Glomerular endothelial cell (primary cell): ENCODE measurements around the gene AVPR2. TPM values are rescaled to one million over a fixed set of nuclear protein-coding genes. Genes with fewer than 3 reads are reported as not detected.

Experiments used
- DNase-seq: peaks from one replicate; pipeline ENCODE4 v3.0.0-alpha.2; 2011; ENCODE audit warnings: low read depth, low spot score; ENCODE audit errors: extremely low read depth
- total RNA-seq: library from RNA; depleted of rRNA; stranded (reverse); fragments of >200 nt; gene quantifications from 2 replicates; pipeline ENCODE4 v1.2.3, GENCODE V29; 2015

Gene AVPR2
- total RNA-seq, 1 donor from 2014 or later, result not detected

GRCh38 chrX:153870791-153871360 lies 33.6 kb upstream of the AVPR2 start:
- DNase-seq, result no peak

GRCh38 chrX:153871451-153871850 lies 33.0 kb upstream of the AVPR2 start:
- DNase-seq, result no peak

DNA sequence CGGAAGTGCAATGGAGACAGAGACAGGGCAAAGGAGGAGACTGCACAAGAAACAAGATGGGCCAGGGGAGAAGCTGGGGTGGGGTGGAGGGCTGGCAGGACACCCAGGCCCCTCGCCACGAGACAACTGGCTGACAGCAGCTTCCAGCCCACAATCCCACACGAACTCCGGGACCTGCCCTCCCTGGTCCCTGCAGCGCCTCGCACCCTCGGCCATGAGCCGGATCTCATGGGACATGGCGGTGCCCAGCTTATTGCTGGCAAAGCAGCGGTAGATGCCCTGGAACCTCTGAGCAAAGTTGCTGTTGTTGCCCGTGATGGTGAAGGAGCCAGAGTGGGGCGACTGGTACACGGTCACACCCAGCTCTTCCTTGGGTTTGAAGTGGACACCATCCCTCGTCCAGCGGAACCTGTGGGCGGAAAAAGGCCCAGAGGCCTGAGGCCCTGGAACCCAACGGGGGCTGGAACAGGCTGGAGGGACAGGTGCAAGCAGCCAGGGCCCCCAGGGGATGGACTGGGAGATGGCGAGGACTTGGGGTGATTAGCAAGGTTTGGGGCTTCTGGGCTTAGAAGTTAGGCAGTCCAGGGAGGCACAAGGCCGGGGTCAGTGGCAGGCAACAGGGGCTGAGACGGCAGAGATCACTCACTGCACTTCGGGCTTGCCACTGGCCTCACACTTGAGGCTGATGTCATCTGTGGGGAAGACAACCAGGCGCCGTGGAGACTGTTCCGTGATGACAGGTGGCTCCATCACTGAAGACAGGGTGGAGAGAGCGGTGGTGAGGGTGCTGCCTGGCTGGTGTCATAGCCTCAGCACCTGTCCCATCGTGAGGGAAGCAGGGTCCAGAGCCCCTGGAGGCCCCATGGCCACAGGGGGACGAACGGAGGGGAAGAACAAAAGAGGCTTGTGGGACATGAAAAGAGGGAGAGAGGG lies 32.3 kb upstream of the AVPR2 start:
- DNase-seq, result no peak

GRCh38 chrX:153873282-153874084 lies 31.0 kb upstream of the AVPR2 start:
- DNase-seq, result no peak

GRCh38 chrX:153874085-153874365 lies 30.4 kb upstream of the AVPR2 start:
- no peak for DNase-seq

- no peak for DNase-seq
These were observed 29.9 kb upstream of the AVPR2 start for GRCh38 chrX:153874366-153875125.

GRCh38 chrX:153875391-153876111 lies 28.9 kb upstream of the AVPR2 start:
- no peak for DNase-seq

DNA sequence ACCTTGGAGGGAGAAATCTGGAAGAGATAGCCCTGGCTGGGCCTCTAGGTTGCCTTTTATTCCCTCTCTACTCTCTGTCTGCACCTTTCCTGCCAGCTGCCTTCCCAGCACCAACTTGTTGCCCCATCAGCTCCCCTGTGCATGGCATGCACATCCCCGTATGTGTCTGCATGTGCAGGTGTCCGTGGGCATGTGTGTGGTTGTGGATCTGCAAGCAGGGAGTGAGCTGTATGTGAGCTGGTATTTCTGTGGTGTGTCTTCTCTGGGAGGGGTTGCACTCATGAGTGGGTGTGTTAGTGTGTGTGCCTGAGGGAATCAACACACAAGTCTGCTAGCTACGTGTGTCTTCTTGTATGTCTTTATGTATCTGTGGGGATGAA lies 28.4 kb upstream of the AVPR2 start:
- no peak for DNase-seq

DNA sequence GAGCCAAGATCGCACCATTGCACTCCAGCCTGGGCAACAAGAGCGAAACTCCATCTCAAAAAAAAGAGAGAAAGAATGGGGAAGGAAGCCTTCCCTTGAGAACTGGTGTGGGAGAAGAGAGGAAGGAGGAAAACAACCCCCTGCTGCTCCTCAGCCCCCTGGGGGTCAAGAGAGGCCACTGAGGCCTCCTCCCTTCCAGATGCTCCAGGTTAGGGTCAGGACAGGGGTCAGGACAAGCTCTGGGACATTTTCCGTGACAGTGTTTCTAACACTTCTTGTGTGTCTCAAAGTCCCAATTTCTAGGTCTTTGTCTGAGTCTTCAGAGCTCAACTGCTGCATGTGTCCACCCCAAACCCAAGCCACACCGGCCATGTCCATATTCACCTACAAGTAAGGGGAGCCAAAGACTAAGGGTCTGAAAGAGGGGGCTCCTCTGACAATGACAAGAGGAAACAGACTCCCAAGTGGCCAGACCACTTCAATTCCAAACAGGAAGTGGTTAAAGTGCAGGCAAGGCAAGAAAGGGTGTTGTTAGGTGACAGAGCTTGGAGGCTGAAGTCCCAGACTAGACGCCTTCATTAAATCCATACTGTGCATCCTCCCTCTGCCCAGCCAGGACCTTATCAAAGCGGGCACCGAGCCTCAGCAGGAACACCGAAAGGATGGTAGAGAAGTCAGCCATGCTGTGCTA lies 26.8 kb upstream of the AVPR2 start:
- no peak for DNase-seq

GRCh38 chrX:153878345-153878744 lies 26.1 kb upstream of the AVPR2 start:
- no peak for DNase-seq

DNA sequence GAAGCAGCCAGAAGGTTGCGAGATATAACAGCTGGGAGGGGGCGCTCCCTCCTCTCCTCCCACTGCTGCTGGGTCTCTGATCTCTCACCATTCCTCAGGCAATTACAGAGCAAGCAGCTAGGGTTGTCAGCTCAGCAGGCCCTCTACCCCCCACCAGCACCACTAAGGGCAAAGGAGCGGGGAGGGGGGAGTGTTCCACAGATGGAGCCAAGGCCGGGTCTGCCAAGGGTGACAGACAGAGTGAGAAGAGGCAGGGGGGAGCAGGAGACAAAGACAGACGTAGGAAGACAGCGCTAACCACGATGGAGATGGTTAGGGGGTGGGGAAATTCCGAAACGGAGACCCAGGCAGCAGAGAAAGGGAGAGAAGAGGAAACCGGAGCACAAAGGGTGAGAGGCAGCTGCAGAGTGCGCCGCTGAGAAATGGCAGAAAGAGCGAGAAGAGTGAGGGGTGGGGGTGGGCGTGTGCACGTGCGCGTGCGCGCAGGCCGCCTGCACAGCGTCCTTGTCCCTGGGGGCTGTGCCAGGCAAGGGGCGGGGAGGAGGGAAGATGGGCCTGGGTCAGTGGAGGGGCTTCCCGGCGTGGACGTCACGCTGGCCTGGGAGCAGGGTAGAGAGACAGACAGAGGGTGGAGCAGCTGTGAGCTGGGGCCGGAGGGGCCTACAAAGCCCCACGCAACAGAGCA lies 25.4 kb upstream of the AVPR2 start:
- no peak for DNase-seq

GRCh38 chrX:153879741-153880439 lies 24.6 kb upstream of the AVPR2 start:
- no peak for DNase-seq

DNA sequence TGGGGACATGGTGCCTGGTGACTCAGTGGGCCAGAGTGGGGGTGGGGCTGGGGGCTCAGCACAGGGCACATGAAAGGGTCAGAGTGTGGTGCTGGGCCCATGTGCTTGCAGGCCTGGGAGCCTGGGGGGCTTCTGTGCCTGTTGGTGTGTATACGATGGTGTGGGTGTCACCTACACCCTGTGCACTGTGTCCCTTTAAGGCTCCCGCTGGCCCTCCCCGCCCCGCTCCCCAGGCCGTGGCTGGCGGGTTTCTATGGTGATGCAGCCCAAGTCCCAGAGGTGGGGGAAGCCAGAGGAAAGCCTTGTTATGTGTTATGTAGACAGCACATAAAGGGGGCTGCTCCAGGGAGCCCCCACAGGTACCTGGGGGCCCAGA lies 24.0 kb upstream of the AVPR2 start:
- DNase-seq, result no peak

- DNase-seq, result no peak
These were observed 23.2 kb upstream of the AVPR2 start for GRCh38 chrX:153881281-153881680.

DNA sequence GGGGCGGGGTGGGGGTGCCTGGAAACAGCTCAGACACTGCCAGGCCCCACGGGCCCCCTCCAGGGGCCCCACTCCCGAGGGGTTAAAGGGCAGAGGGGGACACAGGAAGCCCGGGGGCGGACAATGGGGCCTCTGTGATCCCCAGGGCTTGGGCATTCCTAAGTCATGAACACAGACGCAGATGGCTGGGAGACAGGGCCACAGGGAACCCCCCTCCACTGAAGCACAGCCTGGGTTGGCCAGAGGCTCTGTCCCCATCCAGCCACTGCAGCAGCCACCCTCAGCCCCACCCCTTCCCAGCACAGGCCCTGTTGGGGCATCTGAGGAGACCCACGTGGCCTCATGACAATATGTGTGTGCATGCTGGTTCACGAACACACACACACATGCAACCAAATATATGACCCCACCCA lies 22.4 kb upstream of the AVPR2 start:
- no peak for DNase-seq

- no peak for DNase-seq
These were observed 21.9 kb upstream of the AVPR2 start for GRCh38 chrX:153882557-153882956.

- DNase-seq, result no peak
These were observed 21.2 kb upstream of the AVPR2 start for GRCh38 chrX:153883163-153883843.

GRCh38 chrX:153884136-153884535 lies 20.3 kb upstream of the AVPR2 start:
- no peak for DNase-seq
